GM12878 (cell line): ENCODE measurements around the gene PUS7.
"Not testable (repeated sequence)": the region's sequence is repeated elsewhere in the genome, so short reads cannot be mapped to it uniquely, and the experiment has no call there.

ENCODE experiments used
- CTCF ChIP-seq, 3 experiments: IDR thresholded peaks in 2 of 3; conservative IDR thresholded peaks in 1 of 3; 2 replicates each; pipeline ENCODE4 v1.5.1; 2011; ENCODE audit warnings: low read depth in 3 of 3, low read length in 3 of 3, mild to moderate bottlenecking in 3 of 3, control low read depth in 2 of 3, moderate library complexity in 2 of 3, inconsistent platforms in 1 of 3, mixed read lengths in 1 of 3; ENCODE audit not compliant: control insufficient read depth in 2 of 3, insufficient read depth in 1 of 3; ENCODE audit errors: extremely low read depth in 1 of 3
- E4F1 ChIP-seq: fragments of 450-650 bp; IDR thresholded peaks from 2 replicates; pipeline ENCODE4 v1.6.1; 2018; ENCODE audit warnings: borderline replicate concordance, mild to moderate bottlenecking; ENCODE audit not compliant: partially characterized antibody
- EP300 ChIP-seq, 2 experiments: fragments of 150-350 bp in 1 of 2; IDR thresholded peaks; 2 replicates each; pipeline ENCODE4 v1.6.1; 2011 to 2012; ENCODE audit warnings: low read depth in 2 of 2, low read length in 2 of 2, borderline replicate concordance in 1 of 2, improper control_type of control experiment in 1 of 2, inconsistent platforms in 1 of 2; ENCODE audit not compliant: control insufficient read depth in 1 of 2
- FOXK2 ChIP-seq: fragments of 450-650 bp; IDR thresholded peaks from 2 replicates; pipeline ENCODE4 v1.6.1; 2017; ENCODE audit warnings: mild to moderate bottlenecking, moderate library complexity
- GABPA ChIP-seq: IDR thresholded peaks from 2 replicates; pipeline ENCODE4 v1.6.1; 2014; ENCODE audit warnings: antibody characterized with exemption, low read depth, mild to moderate bottlenecking, inconsistent platforms
- MEF2A ChIP-seq: IDR thresholded peaks from 2 replicates; pipeline ENCODE4 v1.6.1; 2011; ENCODE audit warnings: low read depth, mild to moderate bottlenecking, low read length, moderate library complexity; ENCODE audit not compliant: insufficient read depth
- NRF1 ChIP-seq: conservative IDR thresholded peaks from 2 replicates; pipeline ENCODE4 v1.6.1; 2011; ENCODE audit warnings: mild to moderate bottlenecking, low read depth, low read length, improper control_type of control experiment
- POLR2A ChIP-seq: IDR thresholded peaks from 2 replicates; pipeline ENCODE4 v1.6.1; 2011; ENCODE audit warnings: low read depth, mild to moderate bottlenecking, low read length
- REST ChIP-seq: IDR thresholded peaks from 2 replicates; pipeline ENCODE4 v1.6.1; 2012; ENCODE audit warnings: mild to moderate bottlenecking, low read depth, low read length
- RFX5 ChIP-seq: IDR thresholded peaks from 2 replicates; pipeline ENCODE4 v1.6.1; 2011; ENCODE audit warnings: low read depth, low read length, improper control_type of control experiment
- TCF7 ChIP-seq: IDR thresholded peaks from 2 replicates; pipeline ENCODE4 v1.6.1; 2014; ENCODE audit warnings: antibody characterized with exemption, borderline replicate concordance
- ZBTB33 ChIP-seq: fragments of 450-650 bp; IDR thresholded peaks from 2 replicates; pipeline ENCODE4 v1.6.1; 2017; ENCODE audit warnings: mild to moderate bottlenecking
- ZNF274 ChIP-seq: IDR thresholded peaks from one replicate; pipeline ENCODE4 v1.8.0; 2011; ENCODE audit not compliant: insufficient read length, insufficient read depth

DNA sequence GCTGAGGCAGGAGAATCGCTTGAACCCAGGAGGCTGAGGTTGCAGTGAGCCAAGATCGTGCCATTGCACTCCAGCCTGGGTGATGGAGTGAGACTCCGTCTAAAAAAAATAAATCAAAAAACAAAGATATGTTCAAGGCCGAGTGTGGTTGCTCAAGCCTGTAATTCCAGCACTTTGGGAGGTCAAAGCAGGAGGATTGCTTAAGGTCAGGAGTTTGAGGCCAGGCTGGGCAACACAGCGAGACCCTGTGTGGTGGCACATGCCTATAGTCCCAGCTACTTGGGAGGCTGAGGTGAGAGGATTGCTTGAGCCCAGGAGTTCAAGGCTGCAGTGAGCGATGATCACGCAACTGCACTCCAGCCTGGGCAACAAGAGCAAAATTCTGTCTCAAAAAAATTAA is 1.5 kb downstream of the PUS7 start:
- not testable (repeated sequence) for TF ChIP-seq NRF1; E4F1; CTCF (IDR thresholded peaks at IDR 0.05 in 2 of 3, conservative IDR thresholded peaks at IDR 0.05 in 1 of 3; ENCODE audit: control insufficient read depth in 2 of 3, extremely low read depth in 1 of 3, insufficient read depth in 1 of 3, low read depth in 3 of 3, low read length in 3 of 3); RFX5; MEF2A; GABPA; ZNF274; POLR2A; ZBTB33; REST; TCF7; EP300 (IDR thresholded peaks at IDR 0.05; ENCODE audit: borderline replicate concordance in 1 of 2, control insufficient read depth in 1 of 2, low read depth in 2 of 2, low read length in 2 of 2); FOXK2
